T-cell (primary cell): ENCODE data around the gene HDAC11. TPM values are rescaled to one million over a fixed set of nuclear protein-coding genes. Genes with fewer than 3 reads are reported as not detected.
A peak's percentile ranks its signal among the peaks of the same experiment; 100 is the strongest.

ENCODE experiments used
- ATAC-seq, 4 experiments: fragments of 200-7000 bp in 3 of 4; fragments of 150-1000 bp in 1 of 4; cut with Tn5 transposase; replicated peaks in 1 of 4; 1 replicate in 3 of 4; 2 replicates in 1 of 4; pipeline ENCODE4 v1.10.0; 2021; ENCODE audit warnings: moderate library complexity in 3 of 4, mild to moderate bottlenecking in 2 of 4, moderate number of reproducible peaks in 1 of 4
- CTCF ChIA-PET, 2 donors: fragments of 300-600 bp; sonication (Branson Sonifier 250); formaldehyde crosslinking; loops; one replicate each; lab custom pipeline; 2022; ENCODE audit warnings: antibody characterized with exemption in 2 of 2; lab: Charles Lee
- POLR2A ChIA-PET, 2 donors: fragments of 300-600 bp; sonication (Branson Sonifier 250); formaldehyde crosslinking; loops; one replicate each; lab custom pipeline; 2022; ENCODE audit warnings: antibody characterized with exemption in 2 of 2; lab: Charles Lee
- DNase-seq, 35 experiments: peaks; one replicate each; pipeline versions ENCODE4 v3.0.0 to v3.0.0-alpha.2; 2013 to 2023
- H3K27ac ChIP-seq: one replicate; pipeline ENCODE4 v1.5.1; 2013; ENCODE audit warnings: low read length
- H3K27me3 ChIP-seq, 2 experiments: replicated peaks in 1 of 2; 1 replicate in 1 of 2; 2 replicates in 1 of 2; pipeline versions ENCODE4 v1.6.1 to v1.7.0; 2013; ENCODE audit warnings: low read length in 1 of 2, mixed read lengths in 1 of 2; ENCODE audit not compliant: control insufficient read depth in 2 of 2, insufficient read depth in 2 of 2; ENCODE audit errors: extremely low read depth in 1 of 2
- H3K36me3 ChIP-seq, 2 donors: 1 replicate in 1 of 2; 2 replicates in 1 of 2; pipeline versions ENCODE4 v1.6.1 to v1.7.0; 2013; ENCODE audit warnings: low read length in 1 of 2; ENCODE audit not compliant: control insufficient read depth in 2 of 2, insufficient read depth in 1 of 2; ENCODE audit errors: extremely low read depth in 1 of 2
- H3K4me1 ChIP-seq, 2 experiments: 1 replicate in 1 of 2; 2 replicates in 1 of 2; pipeline versions ENCODE4 v1.6.1 to v1.7.0; 2013; ENCODE audit warnings: low read length in 2 of 2, mixed read lengths in 1 of 2; ENCODE audit not compliant: insufficient read depth in 2 of 2, control insufficient read depth in 1 of 2; ENCODE audit errors: extremely low read depth in 1 of 2
- H3K4me3 ChIP-seq, 2 donors: 1 replicate in 1 of 2; 2 replicates in 1 of 2; pipeline versions ENCODE4 v1.5.1 to v1.7.0; 2013; ENCODE audit warnings: mild to moderate bottlenecking in 2 of 2, low read length in 1 of 2, moderate library complexity in 1 of 2; ENCODE audit not compliant: control insufficient read depth in 1 of 2; ENCODE audit errors: extremely low read depth in 1 of 2
- H3K9me3 ChIP-seq: 2 replicates; pipeline ENCODE4 v1.7.0; 2013
- H3K27ac Mint-ChIP-seq, 2 donors: one replicate each; pipeline ENCODE4 v1.8.0; 2020 to 2021; ENCODE audit warnings: mild to moderate bottlenecking in 2 of 2, mixed read lengths in 2 of 2
- H3K27me3 Mint-ChIP-seq, 2 donors: one replicate each; pipeline ENCODE4 v1.8.0; 2021 to 2022; ENCODE audit warnings: mixed read lengths in 2 of 2
- H3K36me3 Mint-ChIP-seq: one replicate; pipeline ENCODE4 v1.8.0; 2021; ENCODE audit warnings: mixed read lengths
- H3K4me1 Mint-ChIP-seq, 3 donors: one replicate each; pipeline ENCODE4 v1.8.0; 2020 to 2022; ENCODE audit warnings: mixed read lengths in 3 of 3, mild to moderate bottlenecking in 1 of 3
- H3K4me3 Mint-ChIP-seq, 3 donors: one replicate each; pipeline ENCODE4 v1.8.0; 2020 to 2022; ENCODE audit warnings: mild to moderate bottlenecking in 3 of 3, mixed read lengths in 3 of 3, moderate library complexity in 3 of 3
- H3K9me3 Mint-ChIP-seq, 3 donors: one replicate each; pipeline ENCODE4 v1.8.0; 2020 to 2022; ENCODE audit warnings: mixed read lengths in 3 of 3
- whole genome bisulfite sequencing: methylation state at CpG from one replicate; pipeline ENCODE4 v1.1.5; 2013; ENCODE audit warnings: missing lambda C conversion rate; ENCODE audit not compliant: insufficient coverage; 5-methylcytosine and 5-hydroxymethylcytosine counted together
- total RNA-seq, 35 experiments: library from RNA in 6 of 35; stranded (reverse) in 6 of 35; fragments of 120-200 nt in 1 of 35; gene quantifications; one replicate each; pipeline versions ENCODE4 v1.2.1 to v1.2.4 and lab custom pipeline; 2013 to 2026

HDAC11 gene
- total RNA-seq, 5 donors from 2014 or later (not counting 1 experiment from before 2014, with no cell fraction given) = 5.9 to 10.4 (median 7.9) TPM

DNA sequence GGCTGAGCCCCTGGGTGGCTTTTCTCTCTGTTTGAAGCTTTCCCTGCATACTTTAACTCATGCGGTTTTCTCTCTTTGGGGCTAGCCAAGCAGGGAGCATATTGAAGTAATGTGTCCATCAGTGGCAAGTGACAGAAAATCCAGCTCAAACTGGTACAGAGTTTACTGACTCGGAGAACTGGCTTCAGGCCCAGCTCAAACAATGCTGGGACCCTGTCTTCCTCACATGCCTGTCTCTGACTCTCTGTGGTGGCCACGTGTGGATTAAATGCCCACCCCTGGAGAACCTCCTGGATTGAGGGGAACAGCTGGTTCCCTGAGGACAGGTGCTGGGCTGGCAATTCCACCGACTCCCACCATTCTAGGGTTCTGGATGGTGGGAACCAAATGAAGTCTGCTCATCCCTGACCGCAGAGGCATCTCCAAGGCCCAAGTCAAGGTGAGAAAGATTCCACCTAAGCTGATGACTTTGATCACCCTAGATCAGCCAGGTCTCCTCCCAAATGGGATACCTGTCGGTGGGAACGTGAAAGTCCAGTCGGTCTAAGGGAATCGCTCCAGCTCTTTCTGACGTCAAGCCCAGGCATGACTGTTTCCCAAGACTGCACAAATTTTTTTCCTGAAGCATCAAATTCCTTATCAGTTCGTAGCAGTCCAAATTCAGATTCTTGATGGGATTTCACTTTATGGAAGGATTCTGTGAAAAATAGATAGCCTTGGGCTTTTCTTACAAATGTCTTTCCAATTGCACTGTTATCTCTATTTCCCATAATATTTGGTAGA lies 16.3 kb upstream of the HDAC11 start:
- no peak overlapping the region for H3K27ac ChIP-seq
- 90% methylated on average over 9 of the region's 11 CpGs for WGBS
- no peak overlapping the region for H3K27ac Mint-ChIP-seq

GRCh38 chr3:13465236-13465873 lies 14.8 kb upstream of the HDAC11 start:
- Histone ChIP-seq H3K27ac (no peak overlapping the region), H3K4me3 (no peak overlapping the region), H3K9me3 (no peaks in the 10 kb centered on the region), H3K27me3 (peaks cover 2 to 42% of the 10 kb centered on the region in 2 experiments), H3K36me3 (no peaks in the 10 kb centered on the region), H3K4me1 (no peaks in the 10 kb centered on the region)
- WGBS = 49% methylated on average over 3 of the region's 4 CpGs
- ATAC-seq (no peak), DNase-seq (no peak)
- Mint-ChIP-seq H3K27ac (no peak overlapping the region), H3K27me3 (peaks cover 4 to 20% of the 10 kb centered on the region in 2 donors), H3K36me3 (no peaks in the 10 kb centered on the region), H3K9me3 (no peaks in the 10 kb centered on the region), H3K4me3 (no peak overlapping the region), H3K4me1 (peaks cover 0 to 5% (median 4%) of the 10 kb centered on the region in 3 donors)
- ChIA-PET CTCF (no interaction called here), POLR2A (no interaction called here)

More for the DNA sequence above, 16.3 kb upstream of the HDAC11 start:
- Histone ChIP-seq H3K4me1 (no peaks in the 10 kb centered on the region), H3K9me3 (no peaks in the 10 kb centered on the region), H3K27me3 (peaks cover 2 to 44% of the 10 kb centered on the region in 2 experiments), H3K4me3 (no peak overlapping the region), H3K36me3 (no peaks in the 10 kb centered on the region)
- ATAC-seq (no peak), DNase-seq (no peak)
- H3K9me3 Mint-ChIP-seq = no peaks in the 10 kb centered on the region
- no peaks in the 10 kb centered on the region for H3K36me3 Mint-ChIP-seq
- ChIA-PET POLR2A (interaction anchor here in 1 of 2 donors (0.6 kb wide), 1 partner anchor 453 kb away, joined by 5 read pairs; no protein-coding TSS in a partner anchor), CTCF (interaction anchor here in 1 of 2 donors (0.6 to 3.9 kb wide), 2 partner anchors 371 to 563 kb away, joined by 3 to 13 read pairs; no protein-coding TSS in a partner anchor)
- peaks cover 4 to 20% of the 10 kb centered on the region in 2 donors for H3K27me3 Mint-ChIP-seq
- H3K4me3 Mint-ChIP-seq = no peak overlapping the region
- H3K4me1 Mint-ChIP-seq = peaks cover 0 to 5% (median 4%) of the 10 kb centered on the region in 3 donors

- Mint-ChIP-seq H3K27me3 (peaks cover 4 to 20% of the 10 kb centered on the region in 2 donors), H3K27ac (no peak overlapping the region), H3K36me3 (no peaks in the 10 kb centered on the region), H3K4me3 (no peak overlapping the region), H3K9me3 (no peaks in the 10 kb centered on the region), H3K4me1 (no peaks in the 10 kb centered on the region)
- Histone ChIP-seq H3K27me3 (peaks cover 2 to 35% of the 10 kb centered on the region in 2 experiments), H3K4me3 (no peak overlapping the region), H3K36me3 (no peaks in the 10 kb centered on the region), H3K9me3 (no peaks in the 10 kb centered on the region), H3K4me1 (no peaks in the 10 kb centered on the region), H3K27ac (no peak overlapping the region)
- no peak for ATAC-seq
- no peak for DNase-seq
- ChIA-PET CTCF (interaction anchor here (0.5 to 0.7 kb wide), 2 partner anchors 13 to 459 kb away, joined by 3 read pairs; partner anchors contain the start of gene HDAC11 (in 1 of the 2)), POLR2A (no interaction called here)
- 90% methylated on average over 2 of the region's 4 CpGs for WGBS
These were observed 13.3 kb upstream of the HDAC11 start for GRCh38 chr3:13466781-13467180.

DNA sequence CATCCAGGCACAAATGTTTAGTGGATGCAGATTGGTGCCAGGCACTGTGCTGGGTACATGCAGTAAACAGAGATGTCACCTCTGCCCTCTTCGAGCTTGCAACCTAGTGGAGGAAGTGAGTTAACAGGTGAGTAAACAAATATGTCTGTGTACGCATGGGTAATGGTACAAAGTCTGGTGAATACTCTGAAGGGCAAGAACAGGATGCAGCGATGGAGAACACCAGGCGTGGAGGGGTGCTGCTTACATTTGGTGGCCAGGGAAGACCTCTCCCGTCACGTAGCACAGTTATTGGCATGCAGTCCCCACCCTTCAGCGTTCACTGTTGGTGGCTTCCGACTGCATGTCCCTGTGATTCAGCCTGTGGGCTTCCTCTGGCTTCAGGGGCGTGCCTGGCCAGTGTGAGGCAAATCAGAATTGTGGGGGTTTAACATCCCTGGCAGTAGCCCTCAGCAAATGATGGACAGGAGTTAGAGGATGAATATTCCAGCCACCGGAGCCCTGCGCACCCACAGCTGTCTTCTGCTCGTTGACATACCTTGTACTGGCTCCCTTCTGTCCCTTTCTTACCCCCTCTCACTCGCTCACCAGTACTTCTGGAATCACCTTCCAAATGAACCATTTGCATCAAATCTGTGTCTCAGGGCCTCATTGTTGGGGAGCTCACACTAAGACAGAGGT lies 9.1 kb upstream of the HDAC11 start:
- CTCF ChIA-PET = interaction anchor here (0.6 to 1.1 kb wide), 3 partner anchors 9 to 20 kb away, joined by 3 to 4 read pairs (median 3); partner anchors contain the start of gene HDAC11 (in 1 of the 2)
- Mint-ChIP-seq H3K4me1 (no peaks in the 10 kb centered on the region), H3K27me3 (peaks cover 0 to 7% of the 10 kb centered on the region in 2 donors), H3K4me3 (no peak overlapping the region), H3K27ac (no peak overlapping the region), H3K36me3 (no peaks in the 10 kb centered on the region), H3K9me3 (no peaks in the 10 kb centered on the region)
- Histone ChIP-seq H3K4me1 (no peaks in the 10 kb centered on the region), H3K27me3 (peaks cover 2 to 23% of the 10 kb centered on the region in 2 experiments), H3K36me3 (no peaks in the 10 kb centered on the region), H3K9me3 (no peaks in the 10 kb centered on the region), H3K4me3 (no peak overlapping the region), H3K27ac (no peak overlapping the region)
- ATAC-seq (no peak), DNase-seq (no peak)
- WGBS = 59% methylated on average over 10 of the region's 13 CpGs
- POLR2A ChIA-PET = no interaction called here

DNA sequence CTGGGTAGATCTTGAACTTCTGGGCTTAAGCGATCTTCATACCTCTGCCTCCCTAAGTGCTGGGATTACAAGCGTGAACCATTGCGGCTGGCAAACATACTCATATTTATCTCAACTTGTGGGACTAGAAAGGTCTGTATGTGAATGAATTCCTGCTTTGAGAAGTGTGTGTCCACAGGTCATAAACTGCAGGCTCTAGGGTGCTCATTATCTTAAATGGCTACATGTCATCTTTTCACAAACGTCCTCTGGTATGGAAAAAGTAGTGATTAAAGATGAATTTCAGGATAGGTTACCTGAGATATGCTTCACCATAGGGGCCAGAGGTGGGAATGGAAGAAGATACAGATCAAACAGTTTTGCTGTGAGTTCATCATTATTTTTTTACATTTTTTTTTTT lies 7.8 kb upstream of the HDAC11 start:
- Mint-ChIP-seq H3K4me3 (no peak overlapping the region), H3K4me1 (no peaks in the 10 kb centered on the region), H3K27ac (peak overlapping the region in 1 of 2 donors; percentile 21), H3K36me3 (no peaks in the 10 kb centered on the region), H3K27me3 (peaks cover 0 to 5% of the 10 kb centered on the region in 2 donors), H3K9me3 (no peaks in the 10 kb centered on the region)
- Histone ChIP-seq H3K4me3 (no peak overlapping the region), H3K27ac (no peak overlapping the region), H3K36me3 (no peaks in the 10 kb centered on the region), H3K27me3 (peaks cover 2 to 15% of the 10 kb centered on the region in 2 experiments), H3K9me3 (no peaks in the 10 kb centered on the region), H3K4me1 (no peaks in the 10 kb centered on the region)
- WGBS = no CpG with 5 or more reads among the region's 4 CpGs
- ChIA-PET CTCF (interaction anchor here in 1 of 2 donors (0.8 kb wide), 1 partner anchor 8 kb away, joined by 3 read pairs; the partner anchor contains the start of gene HDAC11), POLR2A (no interaction called here)
- ATAC-seq (no peak), DNase-seq (no peak)

- CTCF ChIA-PET = no interaction called here
- no peak overlapping the region for H3K4me3 Mint-ChIP-seq
- no CpG with 5 or more reads among the region's 3 CpGs for whole genome bisulfite sequencing
These were observed 7.1 kb upstream of the HDAC11 start for GRCh38 chr3:13473020-13473419.

More at GRCh38 chr3:13473020-13473419, 7.1 kb upstream of the HDAC11 start:
- POLR2A ChIA-PET = no interaction called here
- no peak overlapping the region for H3K27ac Mint-ChIP-seq
- ATAC-seq = no peak
- no peaks in the 10 kb centered on the region for H3K36me3 Mint-ChIP-seq
- peaks cover 0 to 1% (median 0%) of the 10 kb centered on the region in 3 donors for H3K4me1 Mint-ChIP-seq
- H3K27ac ChIP-seq = no peak overlapping the region
- peak in 1 of 35 experiments; percentile 2 for DNase-seq
- H3K4me3 ChIP-seq = no peak overlapping the region
- H3K9me3 Mint-ChIP-seq = no peaks in the 10 kb centered on the region
- H3K36me3 ChIP-seq = no peaks in the 10 kb centered on the region
- peaks cover 2 to 15% of the 10 kb centered on the region in 2 experiments for H3K27me3 ChIP-seq
- H3K9me3 ChIP-seq = no peaks in the 10 kb centered on the region
- H3K27me3 Mint-ChIP-seq = peaks cover 0 to 2% of the 10 kb centered on the region in 2 donors
- no peaks in the 10 kb centered on the region for H3K4me1 ChIP-seq
